HepG2 (cell line): Measurements from ENCODE around the gene GPC6. TPM values are rescaled to one million over a fixed set of nuclear protein-coding genes. Genes with fewer than 3 reads are reported as not detected.

Source experiments
- ASH2L ChIP-seq: fragments of 300-600, 200-600 bp; sonication (generic); IDR thresholded peaks from 2 replicates; pipeline ENCODE4 v1.7.0; 2017; ENCODE audit warnings: low read depth, mild to moderate bottlenecking, moderate library complexity, mixed read lengths, low read length; ENCODE audit not compliant: insufficient read length
- GATAD2A ChIP-seq: IDR thresholded peaks from 2 replicates; pipeline ENCODE4 v1.6.1; 2016
- GTF3A ChIP-seq: sonication (generic); formaldehyde crosslinking; conservative IDR thresholded peaks from 2 replicates; pipeline ENCODE4 v1.4.0; 2020; ENCODE audit warnings: mild to moderate bottlenecking, missing genetic modification reagents
- KLF12 ChIP-seq: sonication (generic); formaldehyde crosslinking; IDR thresholded peaks from 2 replicates; pipeline ENCODE4 v1.4.0; 2020; ENCODE audit warnings: missing genetic modification reagents, borderline replicate concordance
- MATR3 ChIP-seq: sonication (generic); formaldehyde crosslinking; IDR thresholded peaks from 2 replicates; pipeline ENCODE4 v1.4.0; 2020; ENCODE audit warnings: missing genetic modification reagents
- NFATC3 ChIP-seq: sonication (generic); formaldehyde crosslinking; IDR thresholded peaks from 2 replicates; pipeline ENCODE4 v1.5.1; 2020; ENCODE audit warnings: mild to moderate bottlenecking, missing genetic modification reagents
- PRMT3 ChIP-seq: sonication (generic); formaldehyde crosslinking; IDR thresholded peaks from 2 replicates; pipeline ENCODE4 v1.8.1; 2022; ENCODE audit warnings: low read depth, mild to moderate bottlenecking, moderate library complexity, missing genetic modification reagents, borderline replicate concordance
- REL ChIP-seq: sonication (generic); formaldehyde crosslinking; conservative IDR thresholded peaks from 2 replicates; pipeline ENCODE4 v1.8.0; 2022; ENCODE audit warnings: mild to moderate bottlenecking, missing genetic modification reagents, moderate library complexity
- SOX6 ChIP-seq, 2 experiments: fragments of 450-650 bp in 1 of 2; sonication (generic) in 1 of 2; formaldehyde crosslinking in 1 of 2; IDR thresholded peaks; 2 replicates each; pipeline versions ENCODE4 v1.4.0 to v1.6.1; 2017 to 2020; ENCODE audit warnings: antibody characterized with exemption in 1 of 2, mild to moderate bottlenecking in 1 of 2, missing genetic modification reagents in 1 of 2
- TCF12 ChIP-seq, 2 experiments: fragments of 450-650 bp in 1 of 2; sonication (generic) in 1 of 2; formaldehyde crosslinking in 1 of 2; IDR thresholded peaks; 2 replicates each; pipeline versions ENCODE4 v1.6.1 to v1.8.0; 2017 to 2022; ENCODE audit warnings: antibody characterized with exemption in 1 of 2, mild to moderate bottlenecking in 1 of 2, missing genetic modification reagents in 1 of 2, moderate library complexity in 1 of 2
- ZBTB7B ChIP-seq: sonication (generic); formaldehyde crosslinking; IDR thresholded peaks from 2 replicates; pipeline ENCODE4 v1.4.0; 2020; ENCODE audit warnings: missing genetic modification reagents
- ZHX1 ChIP-seq: sonication (generic); formaldehyde crosslinking; IDR thresholded peaks from 2 replicates; pipeline ENCODE4 v1.8.1; 2022; ENCODE audit warnings: low read depth, mild to moderate bottlenecking, missing genetic modification reagents
- ZNF274 ChIP-seq: sonication (generic); formaldehyde crosslinking; IDR thresholded peaks from 2 replicates; pipeline ENCODE4 v1.5.1; 2020; ENCODE audit warnings: mild to moderate bottlenecking, missing genetic modification reagents
- ZNF329 ChIP-seq: sonication (generic); formaldehyde crosslinking; IDR thresholded peaks from 2 replicates; pipeline ENCODE4 v1.9.0; 2021; ENCODE audit warnings: low read depth, mild to moderate bottlenecking, missing genetic modification reagents
- ZNF567 ChIP-seq: sonication (generic); formaldehyde crosslinking; IDR thresholded peaks from 2 replicates; pipeline ENCODE4 v1.8.1; 2023; ENCODE audit warnings: mild to moderate bottlenecking, missing genetic modification reagents, borderline replicate concordance
- polyA plus RNA-seq, 8 experiments: library from polyadenylated mRNA; depleted of rRNA in 3 of 8; stranded (reverse) in 7 of 8; unstranded in 1 of 8; fragments of >200 nt; fragmentation: Illumina TruSeq in 4 of 8; extraction: Trizol in 4 of 8; gene quantifications; 2 replicates each; pipeline versions ENCODE4 v1.2.1 to v1.2.3, GENCODE V29; 2011 to 2016; ENCODE audit warnings: low read depth in 4 of 8, missing spikeins in 1 of 8, mixed read lengths in 1 of 8; ENCODE audit not compliant: insufficient read depth in 1 of 8
- total RNA-seq, 5 experiments: library from RNA; depleted of rRNA; stranded (reverse); fragments of >200 nt; fragmentation: Illumina TruSeq; extraction: Trizol; gene quantifications; 2 replicates each; pipeline ENCODE4 v1.2.3, GENCODE V29; 2016; ENCODE audit warnings: low read depth in 1 of 5
- TF ChIP-seq, protein P1 (sequence below): sonication (generic); formaldehyde crosslinking; IDR thresholded peaks from 2 replicates; pipeline ENCODE4 v1.8.0; 2022; ENCODE audit warnings: missing genetic modification reagents, mild to moderate bottlenecking, moderate library complexity, borderline replicate concordance
- TF ChIP-seq, protein P2 (sequence below): sonication (generic); formaldehyde crosslinking; IDR thresholded peaks from 2 replicates; pipeline ENCODE4 v1.4.0; 2020; ENCODE audit warnings: mild to moderate bottlenecking, missing genetic modification reagents

GPC6 gene
- total and polyA plus RNA-seq, 2 of the 13 experiments (the other 11 are each of a cell fraction or from before 2014, with no cell fraction given): 24.5 to 33.9 TPM

GRCh38 chr13:93233997-93234416 is 7.4 kb downstream of the GPC6 start (continued):
- TF ChIP-seq, protein P1, sequence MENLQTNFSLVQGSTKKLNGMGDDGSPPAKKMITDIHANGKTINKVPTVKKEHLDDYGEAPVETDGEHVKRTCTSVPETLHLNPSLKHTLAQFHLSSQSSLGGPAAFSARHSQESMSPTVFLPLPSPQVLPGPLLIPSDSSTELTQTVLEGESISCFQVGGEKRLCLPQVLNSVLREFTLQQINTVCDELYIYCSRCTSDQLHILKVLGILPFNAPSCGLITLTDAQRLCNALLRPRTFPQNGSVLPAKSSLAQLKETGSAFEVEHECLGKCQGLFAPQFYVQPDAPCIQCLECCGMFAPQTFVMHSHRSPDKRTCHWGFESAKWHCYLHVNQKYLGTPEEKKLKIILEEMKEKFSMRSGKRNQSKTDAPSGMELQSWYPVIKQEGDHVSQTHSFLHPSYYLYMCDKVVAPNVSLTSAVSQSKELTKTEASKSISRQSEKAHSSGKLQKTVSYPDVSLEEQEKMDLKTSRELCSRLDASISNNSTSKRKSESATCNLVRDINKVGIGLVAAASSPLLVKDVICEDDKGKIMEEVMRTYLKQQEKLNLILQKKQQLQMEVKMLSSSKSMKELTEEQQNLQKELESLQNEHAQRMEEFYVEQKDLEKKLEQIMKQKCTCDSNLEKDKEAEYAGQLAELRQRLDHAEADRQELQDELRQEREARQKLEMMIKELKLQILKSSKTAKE (CRISPR knock-in tag): 0 out of 2 replicates have a peak, but pooled peaks have one; percentile 33
- no peak for TF ChIP-seq ASH2L
- no peak for TF ChIP-seq NFATC3 (CRISPR knock-in tag)
- no peak for TF ChIP-seq KLF12 (CRISPR knock-in tag)
- TF ChIP-seq ZBTB7B (CRISPR knock-in tag): no peak
- no peak for TF ChIP-seq SOX6 (IDR thresholded peaks at IDR 0.05)
- peak; percentile 74 for TF ChIP-seq SOX6 (CRISPR knock-in tag; IDR thresholded peaks at IDR 0.05)
- TF ChIP-seq ZNF329 (CRISPR knock-in tag): no peak
- TF ChIP-seq ZHX1 (CRISPR knock-in tag): no peak
- TF ChIP-seq PRMT3 (CRISPR knock-in tag): no peak
- TF ChIP-seq TCF12 (IDR thresholded peaks at IDR 0.05): no peak
- 0 out of 2 replicates have a peak, but pooled peaks have one; percentile 42 for TF ChIP-seq TCF12 (CRISPR knock-in tag; IDR thresholded peaks at IDR 0.05)
- peak; percentile 68 for TF ChIP-seq GATAD2A
- no peak for TF ChIP-seq ZNF567 (CRISPR knock-in tag)
- TF ChIP-seq GTF3A (CRISPR knock-in tag): no peak
- no peak for TF ChIP-seq MATR3
- no peak for TF ChIP-seq ZNF274 (CRISPR knock-in tag)
- TF ChIP-seq, protein P2, sequence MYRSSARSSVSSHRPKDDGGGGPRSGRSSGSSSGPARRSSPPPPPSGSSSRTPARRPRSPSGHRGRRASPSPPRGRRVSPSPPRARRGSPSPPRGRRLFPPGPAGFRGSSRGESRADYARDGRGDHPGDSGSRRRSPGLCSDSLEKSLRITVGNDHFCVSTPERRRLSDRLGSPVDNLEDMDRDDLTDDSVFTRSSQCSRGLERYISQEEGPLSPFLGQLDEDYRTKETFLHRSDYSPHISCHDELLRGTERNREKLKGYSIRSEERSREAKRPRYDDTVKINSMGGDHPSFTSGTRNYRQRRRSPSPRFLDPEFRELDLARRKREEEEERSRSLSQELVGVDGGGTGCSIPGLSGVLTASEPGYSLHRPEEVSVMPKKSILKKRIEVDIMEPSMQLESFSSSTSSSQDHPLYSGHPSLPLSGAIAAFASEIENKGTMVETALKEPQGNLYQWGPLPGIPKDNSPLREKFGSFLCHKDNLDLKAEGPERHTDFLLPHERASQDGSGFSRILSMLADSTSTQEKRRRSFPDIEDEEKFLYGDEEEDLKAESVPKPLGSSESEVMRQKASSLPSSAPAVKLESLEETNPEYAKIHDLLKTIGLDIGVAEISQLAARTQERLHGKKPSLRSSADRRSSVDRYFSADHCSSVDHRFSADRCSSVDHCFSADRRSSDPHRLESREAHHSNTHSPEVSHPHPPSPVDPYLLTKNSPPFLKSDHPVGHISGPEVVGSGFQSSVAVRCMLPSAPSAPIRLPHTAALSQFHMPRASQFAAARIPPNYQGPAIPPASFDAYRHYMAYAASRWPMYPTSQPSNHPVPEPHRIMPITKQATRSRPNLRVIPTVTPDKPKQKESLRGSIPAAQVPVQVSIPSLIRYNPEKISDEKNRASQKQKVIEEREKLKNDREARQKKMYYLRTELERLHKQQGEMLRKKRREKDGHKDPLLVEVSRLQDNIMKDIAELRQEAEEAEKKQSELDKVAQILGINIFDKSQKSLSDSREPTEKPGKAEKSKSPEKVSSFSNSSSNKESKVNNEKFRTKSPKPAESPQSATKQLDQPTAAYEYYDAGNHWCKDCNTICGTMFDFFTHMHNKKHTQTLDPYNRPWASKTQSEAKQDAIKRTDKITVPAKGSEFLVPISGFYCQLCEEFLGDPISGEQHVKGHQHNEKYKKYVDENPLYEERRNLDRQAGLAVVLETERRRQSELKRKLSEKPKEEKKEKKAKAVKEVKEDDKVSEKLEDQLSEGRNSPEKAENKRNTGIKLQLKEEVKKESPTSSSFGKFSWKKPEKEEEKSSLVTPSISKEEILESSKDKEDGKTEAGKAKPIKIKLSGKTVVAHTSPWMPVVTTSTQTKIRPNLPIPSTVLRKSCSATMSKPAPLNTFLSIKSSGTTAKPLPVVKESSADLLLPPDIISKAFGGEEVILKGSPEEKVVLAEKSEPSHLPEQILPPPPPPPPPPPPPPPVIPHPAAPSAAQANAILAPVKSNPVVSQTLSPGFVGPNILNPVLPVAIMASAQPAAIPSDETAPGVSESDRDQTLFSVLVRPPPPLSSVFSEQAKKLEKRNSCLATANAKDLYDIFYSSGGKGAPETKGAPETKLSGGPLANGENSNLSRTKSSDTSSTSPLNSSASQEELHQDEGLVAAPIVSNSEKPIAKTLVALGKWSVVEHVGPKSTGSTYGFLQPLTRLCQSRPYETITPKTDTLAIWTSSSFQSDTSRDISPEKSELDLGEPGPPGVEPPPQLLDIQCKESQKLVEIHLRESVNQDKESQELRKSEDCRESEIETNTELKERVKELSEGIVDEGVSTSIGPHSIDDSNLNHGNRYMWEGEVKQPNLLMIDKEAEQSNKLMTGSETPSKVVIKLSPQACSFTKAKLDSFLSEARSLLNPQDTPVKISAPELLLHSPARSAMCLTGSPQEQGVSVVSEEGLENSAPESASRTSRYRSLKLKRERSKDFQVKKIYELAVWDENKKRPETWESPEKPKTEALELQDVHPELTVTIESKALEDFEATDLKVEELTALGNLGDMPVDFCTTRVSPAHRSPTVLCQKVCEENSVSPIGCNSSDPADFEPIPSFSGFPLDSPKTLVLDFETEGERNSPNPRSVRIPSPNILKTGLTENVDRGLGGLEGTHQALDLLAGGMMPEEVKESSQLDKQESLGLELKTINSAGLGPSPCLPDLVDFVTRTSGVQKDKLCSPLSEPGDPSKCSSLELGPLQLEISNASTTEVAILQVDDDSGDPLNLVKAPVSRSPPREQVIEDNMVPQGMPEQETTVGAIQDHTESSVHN (CRISPR knock-in tag): no peak
- TF ChIP-seq REL (CRISPR knock-in tag): no peak
